Neural progenitor cell (in vitro differentiated cells): ENCODE data around the gene RELL1. TPM values are rescaled to one million over a fixed set of nuclear protein-coding genes. Genes with fewer than 3 reads are reported as not detected.
A peak's percentile ranks its signal among the peaks of the same experiment; 100 is the strongest.

Experiments used
- DNase-seq: peaks from one replicate; pipeline ENCODE4 v3.0.0-alpha.2; 2016; ENCODE audit warnings: low spot score
- H2AFZ ChIP-seq: fragments of 200-600 bp; sonication (generic); replicated peaks from 2 replicates; pipeline ENCODE4 v1.6.1; 2016; ENCODE audit warnings: antibody characterized with exemption
- H3F3A ChIP-seq: fragments of 200-600 bp; sonication (generic); 2 replicates; pipeline ENCODE4 v1.6.1; 2016; ENCODE audit warnings: antibody characterized with exemption, low read depth
- H3K27ac ChIP-seq: fragments of 200-600 bp; sonication (generic); 2 replicates; pipeline ENCODE4 v1.5.1; 2016; ENCODE audit warnings: mild to moderate bottlenecking
- H3K27me3 ChIP-seq: fragments of 200-600 bp; sonication (generic); 2 replicates; pipeline ENCODE4 v1.6.1; 2016; ENCODE audit warnings: mild to moderate bottlenecking, moderate library complexity
- H3K36me3 ChIP-seq: fragments of 200-600 bp; sonication (generic); 2 replicates; pipeline ENCODE4 v1.5.1; 2016
- H3K4me1 ChIP-seq: fragments of 200-600 bp; sonication (generic); 2 replicates; pipeline ENCODE4 v1.6.1; 2016; ENCODE audit warnings: mixed run types
- H3K4me2 ChIP-seq: fragments of 200-600 bp; sonication (generic); 2 replicates; pipeline ENCODE4 v1.6.1; 2016
- H3K4me3 ChIP-seq: fragments of 200-600 bp; sonication (generic); 2 replicates; pipeline ENCODE4 v1.5.1; 2016
- H3K79me2 ChIP-seq: fragments of 200-600 bp; sonication (generic); 2 replicates; pipeline ENCODE4 v1.6.1; 2016; ENCODE audit warnings: low read depth
- H3K9ac ChIP-seq: fragments of 200-600 bp; sonication (generic); 2 replicates; pipeline ENCODE4 v1.6.1; 2016
- H3K9me3 ChIP-seq: fragments of 200-600 bp; sonication (generic); 2 replicates; pipeline ENCODE4 v1.5.1; 2016; ENCODE audit warnings: low read depth
- H4K20me1 ChIP-seq: fragments of 200-600 bp; sonication (generic); 2 replicates; pipeline ENCODE4 v1.6.1; 2016; ENCODE audit warnings: low read depth
- H3K27ac Mint-ChIP-seq: 3 replicates; pipeline ENCODE4 v1.8.0; 2021; ENCODE audit warnings: mixed read lengths
- H3K27me3 Mint-ChIP-seq: 2 replicates; pipeline ENCODE4 v1.8.0; 2022; ENCODE audit warnings: low read depth, mild to moderate bottlenecking, inconsistent platforms, moderate library complexity, mixed read lengths; ENCODE audit not compliant: insufficient read depth
- H3K36me3 Mint-ChIP-seq: 3 replicates; pipeline ENCODE4 v1.8.0; 2021; ENCODE audit warnings: mixed read lengths
- H3K4me1 Mint-ChIP-seq: 3 replicates; pipeline ENCODE4 v1.8.0; 2021; ENCODE audit warnings: mixed read lengths
- H3K4me3 Mint-ChIP-seq: 3 replicates; pipeline ENCODE4 v1.8.0; 2021; ENCODE audit warnings: mild to moderate bottlenecking, moderate library complexity, mixed read lengths
- H3K9me3 Mint-ChIP-seq: 3 replicates; pipeline ENCODE4 v1.8.0; 2020; ENCODE audit warnings: mixed read lengths
- EZH2 ChIP-seq: fragments of 200-600 bp; sonication (generic); IDR thresholded peaks from 2 replicates; pipeline ENCODE4 v1.6.1; 2017; ENCODE audit warnings: antibody characterized with exemption, mild to moderate bottlenecking, moderate library complexity
- EZH2phosphoT487 ChIP-seq: fragments of 200-600 bp; sonication (generic); IDR thresholded peaks from 2 replicates; pipeline ENCODE4 v1.6.1; 2017; ENCODE audit warnings: antibody characterized with exemption
- total RNA-seq: library from RNA; depleted of rRNA; stranded (reverse); fragments of >200 nt; gene quantifications from 2 replicates; pipeline ENCODE4 v1.2.3, GENCODE V29; 2015; ENCODE audit warnings: low replicate concordance
- TF ChIP-seq, protein P1 (sequence below): fragments of 200-600 bp; sonication (generic); IDR thresholded peaks from 2 replicates; pipeline ENCODE4 v1.5.1; 2017; ENCODE audit warnings: antibody characterized with exemption, mild to moderate bottlenecking

RELL1 gene
- total RNA-seq, 1 donor from 2014 or later: 12.1 TPM

DNA sequence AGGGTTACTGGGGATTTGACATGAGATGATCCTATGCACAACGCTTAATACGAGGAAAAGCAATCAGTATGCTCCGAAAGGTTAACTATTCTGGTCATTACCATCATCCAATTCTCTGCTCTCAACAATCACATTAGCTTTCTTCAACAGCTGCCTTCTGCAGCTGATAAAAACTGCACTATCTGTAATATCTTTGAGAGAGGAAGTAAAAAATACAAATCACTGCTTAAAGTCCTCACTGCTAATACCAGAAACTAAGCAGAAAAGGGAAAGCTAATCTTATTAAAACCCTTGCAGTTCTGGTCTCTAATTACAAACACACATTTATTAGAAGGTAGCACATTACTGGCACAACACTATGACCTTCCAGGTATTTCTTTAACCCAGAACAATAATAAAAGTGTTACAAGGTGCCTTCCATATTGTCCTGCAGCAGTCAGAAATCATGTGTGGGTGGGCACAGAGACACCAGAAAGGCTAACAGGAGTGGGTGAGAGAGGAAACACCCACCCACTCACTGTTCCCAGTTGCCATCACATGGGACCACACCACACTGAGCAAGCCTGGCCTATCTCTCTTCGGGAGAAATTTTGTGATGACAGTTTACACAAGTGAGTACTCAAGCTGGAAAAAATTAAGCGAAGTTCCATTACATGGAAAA lies 71.0 kb downstream of the RELL1 start:
- H3K79me2 ChIP-seq: no peaks in the 10 kb centered on the region
- no peaks in the 10 kb centered on the region for H3F3A ChIP-seq
- Mint-ChIP-seq H3K27ac (peak overlapping the region; percentile 35), H3K27me3 (peaks cover 2% of the 10 kb centered on the region), H3K9me3 (no peaks in the 10 kb centered on the region), H3K4me1 (peaks cover 3% of the 10 kb centered on the region), H3K4me3 (no peak overlapping the region), H3K36me3 (peaks cover 12% of the 10 kb centered on the region)
- H2AFZ ChIP-seq: no peak overlapping the region
- no peaks in the 10 kb centered on the region for H3K27me3 ChIP-seq
- no peaks in the 10 kb centered on the region for H3K9me3 ChIP-seq
- no peaks in the 10 kb centered on the region for H3K36me3 ChIP-seq
- H3K4me3 ChIP-seq: no peak overlapping the region
- H3K4me1 ChIP-seq: no peaks in the 10 kb centered on the region
- H3K27ac ChIP-seq: no peak overlapping the region
- H4K20me1 ChIP-seq: no peaks in the 10 kb centered on the region
- no peak overlapping the region for H3K9ac ChIP-seq
- no peak overlapping the region for H3K4me2 ChIP-seq
- DNase-seq: no peak
- no peak for TF ChIP-seq EZH2
- TF ChIP-seq, protein P1, sequence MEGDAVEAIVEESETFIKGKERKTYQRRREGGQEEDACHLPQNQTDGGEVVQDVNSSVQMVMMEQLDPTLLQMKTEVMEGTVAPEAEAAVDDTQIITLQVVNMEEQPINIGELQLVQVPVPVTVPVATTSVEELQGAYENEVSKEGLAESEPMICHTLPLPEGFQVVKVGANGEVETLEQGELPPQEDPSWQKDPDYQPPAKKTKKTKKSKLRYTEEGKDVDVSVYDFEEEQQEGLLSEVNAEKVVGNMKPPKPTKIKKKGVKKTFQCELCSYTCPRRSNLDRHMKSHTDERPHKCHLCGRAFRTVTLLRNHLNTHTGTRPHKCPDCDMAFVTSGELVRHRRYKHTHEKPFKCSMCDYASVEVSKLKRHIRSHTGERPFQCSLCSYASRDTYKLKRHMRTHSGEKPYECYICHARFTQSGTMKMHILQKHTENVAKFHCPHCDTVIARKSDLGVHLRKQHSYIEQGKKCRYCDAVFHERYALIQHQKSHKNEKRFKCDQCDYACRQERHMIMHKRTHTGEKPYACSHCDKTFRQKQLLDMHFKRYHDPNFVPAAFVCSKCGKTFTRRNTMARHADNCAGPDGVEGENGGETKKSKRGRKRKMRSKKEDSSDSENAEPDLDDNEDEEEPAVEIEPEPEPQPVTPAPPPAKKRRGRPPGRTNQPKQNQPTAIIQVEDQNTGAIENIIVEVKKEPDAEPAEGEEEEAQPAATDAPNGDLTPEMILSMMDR: no peak
- no peak for TF ChIP-seq EZH2phosphoT487

DNA sequence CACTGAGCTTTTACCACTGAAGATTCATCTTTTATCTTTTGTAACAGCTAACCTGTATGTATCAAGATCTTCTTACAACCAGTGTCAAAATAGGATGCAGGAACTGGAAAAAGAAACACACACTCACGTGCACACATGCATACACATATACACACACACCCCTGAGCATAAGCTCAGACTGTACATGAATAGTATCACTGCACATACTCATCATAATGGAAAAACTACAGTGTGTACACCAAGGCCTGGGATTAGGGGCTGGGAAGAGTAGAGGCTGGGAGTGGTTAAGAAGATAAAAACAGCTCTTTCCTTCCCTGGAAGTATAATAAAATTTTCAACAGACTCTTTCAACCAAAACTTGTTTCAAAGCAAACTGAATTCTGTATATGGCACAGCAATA lies 73.4 kb downstream of the RELL1 start:
- TF ChIP-seq EZH2phosphoT487: no peak
- no peak for TF ChIP-seq EZH2
- TF ChIP-seq, protein P1: no peak
- H3K36me3 Mint-ChIP-seq: peaks cover 20% of the 10 kb centered on the region

DNA sequence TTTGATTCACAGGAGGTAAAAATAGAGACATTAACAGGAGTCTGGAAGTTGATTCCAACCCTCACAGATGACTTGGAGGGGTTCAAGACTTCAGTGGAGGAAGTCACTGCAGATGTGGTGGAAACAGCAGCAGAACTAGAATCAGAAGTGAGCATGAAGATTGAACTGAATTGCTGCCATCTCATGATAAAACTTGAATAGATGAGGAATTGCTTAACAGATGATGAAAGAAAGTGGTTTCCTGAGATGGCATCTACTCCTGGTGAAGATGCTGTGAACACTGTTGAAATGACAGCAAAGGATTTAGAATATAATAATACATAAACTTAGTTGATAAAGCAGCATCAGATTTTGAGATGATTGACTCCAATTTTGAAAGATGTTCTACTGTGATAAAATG lies 76.5 kb downstream of the RELL1 start:
- H3K27me3 Mint-ChIP-seq: peaks cover 2% of the 10 kb centered on the region
- H3K4me3 ChIP-seq: no peak overlapping the region
- H3K27me3 ChIP-seq: no peaks in the 10 kb centered on the region
- no peaks in the 10 kb centered on the region for H3F3A ChIP-seq
- no peak overlapping the region for H2AFZ ChIP-seq
- H3K4me1 ChIP-seq: no peaks in the 10 kb centered on the region
- no peaks in the 10 kb centered on the region for H4K20me1 ChIP-seq
- TF ChIP-seq EZH2phosphoT487: no peak
- peaks cover 24% of the 10 kb centered on the region for H3K36me3 Mint-ChIP-seq
- DNase-seq: no peak
- no peak overlapping the region for H3K4me3 Mint-ChIP-seq
- peaks cover 12% of the 10 kb centered on the region for H3K9me3 Mint-ChIP-seq
- no peak overlapping the region for H3K27ac Mint-ChIP-seq
- H3K36me3 ChIP-seq: no peaks in the 10 kb centered on the region
- no peaks in the 10 kb centered on the region for H3K9me3 ChIP-seq
- no peaks in the 10 kb centered on the region for H3K79me2 ChIP-seq
- H3K27ac ChIP-seq: no peak overlapping the region
- H3K4me1 Mint-ChIP-seq: no peaks in the 10 kb centered on the region
- H3K4me2 ChIP-seq: no peak overlapping the region
- H3K9ac ChIP-seq: no peak overlapping the region

More for the DNA sequence above, 73.4 kb downstream of the RELL1 start:
- H3K9me3 Mint-ChIP-seq: peaks cover 9% of the 10 kb centered on the region
- H3K27ac Mint-ChIP-seq: no peak overlapping the region
- H3K9me3 ChIP-seq: no peaks in the 10 kb centered on the region
- H3K4me3 ChIP-seq: no peak overlapping the region
- H3K36me3 ChIP-seq: no peaks in the 10 kb centered on the region
- H3K4me1 ChIP-seq: no peaks in the 10 kb centered on the region
- H3K27ac ChIP-seq: no peak overlapping the region
- no peaks in the 10 kb centered on the region for H4K20me1 ChIP-seq
- no peak overlapping the region for H3K9ac ChIP-seq
- H3F3A ChIP-seq: no peaks in the 10 kb centered on the region
- H3K79me2 ChIP-seq: no peaks in the 10 kb centered on the region
- no peak overlapping the region for H3K4me2 ChIP-seq
- H3K4me3 Mint-ChIP-seq: no peak overlapping the region
- no peaks in the 10 kb centered on the region for H3K27me3 ChIP-seq
- H2AFZ ChIP-seq: no peak overlapping the region
- H3K27me3 Mint-ChIP-seq: peaks cover 2% of the 10 kb centered on the region
- no peak for DNase-seq
- peaks cover 3% of the 10 kb centered on the region for H3K4me1 Mint-ChIP-seq

DNA sequence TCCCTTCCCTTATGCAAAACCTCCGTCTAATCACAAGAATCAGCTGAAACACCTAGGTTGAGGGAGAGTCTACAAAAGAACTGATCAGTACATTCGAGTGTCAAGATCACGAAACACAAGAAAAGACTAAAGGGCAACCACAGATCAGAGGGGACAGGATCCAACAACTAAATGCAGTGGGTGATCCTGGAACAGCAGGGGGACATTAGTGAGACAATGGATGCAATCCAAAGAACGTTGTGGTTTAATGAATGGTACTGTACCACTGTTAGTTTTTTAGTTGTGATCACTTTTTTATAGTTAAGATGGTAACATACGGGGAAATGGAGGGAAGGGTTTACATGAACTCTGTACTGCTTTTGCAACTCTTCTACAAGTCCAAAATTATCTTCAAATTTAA lies 79.2 kb downstream of the RELL1 start:
- Histone ChIP-seq H3K9me3 (no peaks in the 10 kb centered on the region), H3K4me1 (no peaks in the 10 kb centered on the region), H3K36me3 (no peaks in the 10 kb centered on the region), H3K4me3 (no peak overlapping the region), H3K27me3 (no peaks in the 10 kb centered on the region), H3K27ac (no peak overlapping the region), H2AFZ (no peak overlapping the region), H3K9ac (no peak overlapping the region), H4K20me1 (no peaks in the 10 kb centered on the region), H3K79me2 (no peaks in the 10 kb centered on the region), H3F3A (no peaks in the 10 kb centered on the region), H3K4me2 (no peak overlapping the region)
- Mint-ChIP-seq H3K9me3 (peaks cover 12% of the 10 kb centered on the region), H3K4me1 (peaks cover 13% of the 10 kb centered on the region), H3K27me3 (peaks cover 2% of the 10 kb centered on the region), H3K27ac (no peak overlapping the region), H3K36me3 (peaks cover 19% of the 10 kb centered on the region), H3K4me3 (no peak overlapping the region)
- DNase-seq: no peak
- no peak for TF ChIP-seq EZH2phosphoT487
- TF ChIP-seq EZH2: no peak
- TF ChIP-seq, protein P1: no peak
